ENCODE measurements around the gene NRG3.

DNA sequence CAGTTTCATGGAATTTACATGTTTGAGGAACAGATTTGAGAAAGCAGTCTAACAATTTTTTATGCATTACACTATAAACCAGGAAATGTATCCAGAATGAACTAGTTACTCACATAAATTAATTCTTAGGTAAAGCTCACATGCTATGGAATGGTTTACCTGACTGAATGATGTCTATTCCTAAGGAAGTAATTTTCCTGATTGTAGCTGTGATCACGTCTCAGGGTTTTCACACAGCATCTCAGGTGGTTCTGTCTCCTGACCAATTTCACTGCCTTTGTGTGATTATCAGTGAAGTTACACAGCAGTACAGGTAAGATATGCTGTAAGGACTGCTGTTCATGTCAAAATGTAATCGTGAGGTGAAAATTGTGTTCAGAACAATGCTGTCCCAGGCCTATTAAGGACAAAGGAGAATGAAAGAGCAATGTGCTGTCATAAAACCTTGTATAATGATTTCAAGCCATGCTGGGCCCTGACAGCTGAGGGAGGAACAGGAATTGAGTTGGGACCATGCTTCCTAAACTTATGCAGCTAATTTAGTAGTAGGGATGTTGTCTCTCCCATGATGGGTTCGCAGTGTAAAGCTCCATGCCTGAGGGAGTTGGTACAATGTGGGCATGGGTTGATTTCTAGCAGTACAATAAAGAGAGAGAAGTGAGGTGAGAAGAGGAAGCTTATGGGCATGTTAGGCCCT, 631.8 kb downstream of the NRG3 start:
- TF ChIP-seq, protein P1, sequence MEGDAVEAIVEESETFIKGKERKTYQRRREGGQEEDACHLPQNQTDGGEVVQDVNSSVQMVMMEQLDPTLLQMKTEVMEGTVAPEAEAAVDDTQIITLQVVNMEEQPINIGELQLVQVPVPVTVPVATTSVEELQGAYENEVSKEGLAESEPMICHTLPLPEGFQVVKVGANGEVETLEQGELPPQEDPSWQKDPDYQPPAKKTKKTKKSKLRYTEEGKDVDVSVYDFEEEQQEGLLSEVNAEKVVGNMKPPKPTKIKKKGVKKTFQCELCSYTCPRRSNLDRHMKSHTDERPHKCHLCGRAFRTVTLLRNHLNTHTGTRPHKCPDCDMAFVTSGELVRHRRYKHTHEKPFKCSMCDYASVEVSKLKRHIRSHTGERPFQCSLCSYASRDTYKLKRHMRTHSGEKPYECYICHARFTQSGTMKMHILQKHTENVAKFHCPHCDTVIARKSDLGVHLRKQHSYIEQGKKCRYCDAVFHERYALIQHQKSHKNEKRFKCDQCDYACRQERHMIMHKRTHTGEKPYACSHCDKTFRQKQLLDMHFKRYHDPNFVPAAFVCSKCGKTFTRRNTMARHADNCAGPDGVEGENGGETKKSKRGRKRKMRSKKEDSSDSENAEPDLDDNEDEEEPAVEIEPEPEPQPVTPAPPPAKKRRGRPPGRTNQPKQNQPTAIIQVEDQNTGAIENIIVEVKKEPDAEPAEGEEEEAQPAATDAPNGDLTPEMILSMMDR (IDR thresholded peaks at IDR 0.05), result no peak
- no peak for TF ChIP-seq EP300 (IDR thresholded peaks at IDR 0.05)

Measured in esophagus muscularis mucosa (tissue), 3 donors.